Hepatocyte (in vitro differentiated cells): ENCODE data around the gene SORT1. TPM values are rescaled to one million over a fixed set of nuclear protein-coding genes. Genes with fewer than 3 reads are reported as not detected.

Experiments used
- DNase-seq: peaks from one replicate; pipeline ENCODE4 v3.0.0-alpha.2; 2016; ENCODE audit warnings: low spot score
- H2AFZ ChIP-seq: fragments of 200-600 bp; sonication (generic); 2 replicates; pipeline ENCODE4 v1.6.0; 2016; ENCODE audit warnings: antibody characterized with exemption, mild to moderate bottlenecking
- H3K27ac ChIP-seq: fragments of 200-600 bp; sonication (generic); 2 replicates; pipeline ENCODE4 v1.5.1; 2016; ENCODE audit warnings: mild to moderate bottlenecking
- H3K27me3 ChIP-seq: fragments of 200-600 bp; sonication (generic); 2 replicates; pipeline ENCODE4 v1.6.1; 2016
- H3K36me3 ChIP-seq: fragments of 200-600 bp; sonication (generic); replicated peaks from 2 replicates; pipeline ENCODE4 v1.5.1; 2016; ENCODE audit warnings: low read depth; ENCODE audit not compliant: insufficient read depth
- H3K4me1 ChIP-seq: fragments of 200-600 bp; sonication (generic); 2 replicates; pipeline ENCODE4 v1.5.1; 2016; ENCODE audit warnings: mild to moderate bottlenecking, moderate library complexity; ENCODE audit not compliant: insufficient read depth
- H3K4me2 ChIP-seq: fragments of 200-600 bp; sonication (generic); 2 replicates; pipeline ENCODE4 v1.6.0; 2016
- H3K4me3 ChIP-seq: fragments of 200-600 bp; sonication (generic); 2 replicates; pipeline ENCODE4 v1.5.1; 2016; ENCODE audit warnings: mild to moderate bottlenecking
- H3K79me2 ChIP-seq: fragments of 200-600 bp; sonication (generic); 2 replicates; pipeline ENCODE4 v1.6.0; 2017; ENCODE audit warnings: mild to moderate bottlenecking
- H3K9me2 ChIP-seq: fragments of 200-600 bp; sonication (generic); replicated peaks from 2 replicates; pipeline ENCODE4 v1.6.0; 2017; ENCODE audit warnings: mild to moderate bottlenecking; ENCODE audit not compliant: insufficient read depth
- H3K9me3 ChIP-seq: fragments of 200-600 bp; sonication (generic); 2 replicates; pipeline ENCODE4 v1.5.1; 2016; ENCODE audit warnings: low read depth, mild to moderate bottlenecking
- H4K20me1 ChIP-seq: fragments of 200-600 bp; sonication (generic); 2 replicates; pipeline ENCODE4 v1.6.0; 2016; ENCODE audit warnings: mild to moderate bottlenecking; ENCODE audit not compliant: insufficient read depth, poor library complexity, severe bottlenecking
- CTCF ChIP-seq: fragments of 200-600 bp; sonication (generic); IDR thresholded peaks from 2 replicates; pipeline ENCODE4 v1.5.1; 2016; ENCODE audit warnings: antibody characterized with exemption, mild to moderate bottlenecking; ENCODE audit not compliant: poor library complexity
- EZH2 ChIP-seq: fragments of 200-600 bp; sonication (generic); IDR thresholded peaks from 2 replicates; pipeline ENCODE4 v1.6.1; 2016; ENCODE audit warnings: antibody characterized with exemption, mild to moderate bottlenecking, borderline replicate concordance
- EZH2phosphoT487 ChIP-seq: fragments of 200-600 bp; sonication (generic); IDR thresholded peaks from one replicate; pipeline ENCODE4 v1.6.1; 2018; ENCODE audit warnings: antibody characterized with exemption, mild to moderate bottlenecking, low read depth, moderate library complexity; ENCODE audit not compliant: unreplicated experiment, severe bottlenecking
- WGBS: methylation state at CpG from one replicate; pipeline ENCODE4 v1.1.6; 2016; ENCODE audit warnings: low lambda C conversion rate; ENCODE audit errors: missing lambda C conversion rate; 5-methylcytosine and 5-hydroxymethylcytosine counted together
- polyA plus RNA-seq: library from polyadenylated mRNA; unstranded; fragments of >200 nt; fragmentation: Nextera tagmentation; extraction: Ambion mirVana; gene quantifications from 2 replicates; pipeline ENCODE4 v1.2.1, GENCODE V29; 2016
- total RNA-seq: library from RNA; depleted of rRNA; stranded (reverse); fragments of >200 nt; gene quantifications from 2 replicates; pipeline ENCODE4 v1.2.3, GENCODE V29; 2014

SORT1 gene
- total and polyA plus RNA-seq, 2 experiments from 2014 or later = 43.7 to 59.3 TPM

- H4K20me1 ChIP-seq = no peaks in the 10 kb centered on the region
- no peaks in the 10 kb centered on the region for H3K36me3 ChIP-seq
- DNase-seq = no peak
- TF ChIP-seq EZH2phosphoT487 = no peak
- TF ChIP-seq CTCF = no peak
- TF ChIP-seq EZH2 = no peak
- H2AFZ ChIP-seq = no peak overlapping the region
- H3K4me1 ChIP-seq = no peaks in the 10 kb centered on the region
- no peak overlapping the region for H3K4me3 ChIP-seq
- H3K9me3 ChIP-seq = no peaks in the 10 kb centered on the region
- H3K79me2 ChIP-seq = no peaks in the 10 kb centered on the region
- H3K27ac ChIP-seq = no peak overlapping the region
- H3K4me2 ChIP-seq = no peak overlapping the region
- 88% methylated on average over 1 of the region's 1 CpG for WGBS
- H3K9me2 ChIP-seq = no peaks in the 10 kb centered on the region
- no peaks in the 10 kb centered on the region for H3K27me3 ChIP-seq
These were observed 36.1 kb downstream of the SORT1 start for GRCh38 chr1:109361649-109362048.

DNA sequence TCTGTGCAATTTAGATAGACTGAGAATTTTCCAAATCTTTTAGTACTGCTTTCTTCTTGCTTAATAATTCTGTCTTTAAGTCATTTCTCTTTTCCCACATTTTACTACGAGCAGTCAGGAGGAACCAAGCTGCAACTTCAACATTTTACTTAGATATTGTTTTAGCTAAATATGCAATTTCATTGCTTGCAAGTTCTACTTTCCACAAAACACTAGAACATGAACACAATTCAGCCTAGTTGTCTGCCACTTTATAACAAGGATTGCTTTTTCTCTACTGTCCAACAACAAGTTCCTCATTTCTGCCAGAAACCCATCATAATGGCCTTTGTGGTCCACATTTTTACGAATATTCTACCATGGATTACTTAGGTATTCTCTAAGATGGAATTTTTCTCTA lies 36.6 kb downstream of the SORT1 start:
- DNase-seq = no peak
- Histone ChIP-seq H3K79me2 (no peaks in the 10 kb centered on the region), H3K9me3 (no peaks in the 10 kb centered on the region), H3K4me2 (no peak overlapping the region), H4K20me1 (no peaks in the 10 kb centered on the region), H3K36me3 (no peaks in the 10 kb centered on the region), H3K4me1 (no peaks in the 10 kb centered on the region), H2AFZ (no peak overlapping the region), H3K27me3 (no peaks in the 10 kb centered on the region), H3K9me2 (no peaks in the 10 kb centered on the region), H3K27ac (no peak overlapping the region), H3K4me3 (no peak overlapping the region)
- no peak for TF ChIP-seq CTCF
- no peak for TF ChIP-seq EZH2phosphoT487
- no peak for TF ChIP-seq EZH2
- 92% methylated on average over 2 of the region's 2 CpGs for WGBS

DNA sequence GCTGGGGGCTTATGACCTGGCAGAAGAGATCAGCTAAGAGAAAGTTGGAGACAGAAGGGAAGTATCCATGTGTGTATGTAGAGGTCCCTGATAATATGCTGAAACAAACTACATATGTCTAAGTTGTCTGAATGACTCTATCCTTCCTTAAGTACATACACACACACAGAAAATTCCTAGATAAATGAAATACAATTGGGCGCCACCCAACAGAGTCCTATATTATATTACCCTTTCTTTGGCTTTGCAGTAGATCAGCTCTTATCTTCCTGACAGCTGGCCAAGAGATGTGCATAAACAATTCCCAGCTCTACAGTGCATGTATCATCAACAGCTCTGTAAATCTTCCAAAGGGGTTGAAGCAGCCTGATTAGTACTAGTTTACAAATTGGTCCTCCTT lies 40.1 kb downstream of the SORT1 start:
- Histone ChIP-seq H3K9me3 (no peaks in the 10 kb centered on the region), H3K27me3 (no peaks in the 10 kb centered on the region), H2AFZ (no peak overlapping the region), H3K4me2 (no peak overlapping the region), H3K4me1 (no peaks in the 10 kb centered on the region), H3K9me2 (no peaks in the 10 kb centered on the region), H3K4me3 (no peak overlapping the region), H3K79me2 (no peaks in the 10 kb centered on the region), H4K20me1 (no peaks in the 10 kb centered on the region), H3K27ac (no peak overlapping the region), H3K36me3 (no peaks in the 10 kb centered on the region)
- WGBS = 75% methylated on average over 1 of the region's 1 CpG
- TF ChIP-seq EZH2phosphoT487 (no peak), EZH2 (no peak), CTCF (no peak)
- no peak for DNase-seq

DNA sequence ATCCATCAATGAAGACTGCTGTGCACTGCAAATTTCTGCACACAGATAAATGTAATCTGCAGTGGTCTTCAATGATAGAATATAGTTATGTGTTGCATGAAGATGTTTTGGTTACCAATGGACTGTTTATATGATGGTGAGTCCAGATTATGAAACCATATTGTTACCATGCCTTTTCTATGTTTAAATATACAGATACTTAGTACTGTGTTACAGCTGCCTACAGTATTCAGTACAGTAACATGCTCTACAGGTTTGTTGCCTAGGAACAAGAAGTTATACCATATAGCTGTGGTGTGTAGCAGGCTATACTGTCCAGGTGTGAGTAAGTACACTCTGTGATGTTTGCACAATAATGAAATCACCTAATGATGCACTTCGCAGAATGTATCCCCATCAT lies 40.8 kb downstream of the SORT1 start:
- TF ChIP-seq EZH2phosphoT487 (no peak), CTCF (no peak), EZH2 (no peak)
- H2AFZ ChIP-seq = no peak overlapping the region
- H3K4me1 ChIP-seq = no peaks in the 10 kb centered on the region
- no peak overlapping the region for H3K27ac ChIP-seq
- H3K9me2 ChIP-seq = no peaks in the 10 kb centered on the region
- no peaks in the 10 kb centered on the region for H3K79me2 ChIP-seq
- no peak overlapping the region for H3K4me3 ChIP-seq
- WGBS = 85% methylated on average over 1 of the region's 1 CpG
- H4K20me1 ChIP-seq = no peaks in the 10 kb centered on the region
- H3K4me2 ChIP-seq = no peak overlapping the region
- no peak for DNase-seq
- no peaks in the 10 kb centered on the region for H3K27me3 ChIP-seq
- H3K9me3 ChIP-seq = no peaks in the 10 kb centered on the region
- no peaks in the 10 kb centered on the region for H3K36me3 ChIP-seq
